ENCODE data around the gene RAB31.

Gene RAB31

DNA sequence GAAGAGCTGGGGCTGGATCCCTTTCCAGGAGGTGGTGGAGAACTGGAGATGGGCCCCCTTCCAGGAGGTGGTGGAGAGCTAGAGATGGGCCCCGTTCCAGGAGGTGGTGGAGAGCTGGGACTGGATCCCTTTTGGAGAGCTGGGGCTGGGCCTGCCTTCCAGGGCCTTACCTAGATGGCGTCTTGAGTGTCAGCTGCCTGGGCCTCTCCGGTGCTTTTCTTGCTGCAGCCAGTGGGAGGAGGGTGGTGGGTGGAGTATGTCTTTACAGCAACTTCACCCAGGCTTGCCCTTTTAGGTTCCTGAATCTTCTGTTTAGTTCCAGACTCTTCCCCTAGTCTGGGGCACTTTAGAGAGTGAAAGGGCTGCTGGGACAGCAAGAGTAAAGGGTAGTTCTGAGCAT, 158.5 kb downstream of the RAB31 start:
- DNase-seq (ENCODE audit: low spot score), result no peak

DNA sequence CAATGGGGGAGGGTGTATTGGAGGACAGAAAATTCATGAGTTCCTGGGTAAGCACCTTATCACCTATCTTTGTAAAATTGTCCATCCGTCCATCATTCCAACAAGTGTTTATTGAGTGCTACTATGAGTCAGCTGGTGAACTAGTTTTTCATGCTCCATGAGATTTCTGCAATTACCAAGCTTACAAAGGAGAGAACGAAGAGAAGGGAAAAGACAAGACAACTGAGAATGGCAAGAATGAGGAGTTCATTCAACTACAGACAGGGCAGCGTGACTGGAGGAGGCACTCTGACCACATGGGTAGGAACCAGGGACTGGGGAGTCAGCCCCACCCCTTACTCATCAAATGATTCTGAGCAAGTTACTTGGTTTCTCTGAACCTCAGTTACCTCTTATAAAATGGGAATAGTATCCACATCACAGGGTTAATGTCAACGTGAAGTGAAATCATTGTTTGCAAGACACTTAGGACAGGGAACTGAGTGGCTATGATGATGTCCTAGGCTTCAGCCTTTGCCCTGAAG, 159.0 kb downstream of the RAB31 start:
- no peak for DNase-seq (ENCODE audit: low spot score)

DNA sequence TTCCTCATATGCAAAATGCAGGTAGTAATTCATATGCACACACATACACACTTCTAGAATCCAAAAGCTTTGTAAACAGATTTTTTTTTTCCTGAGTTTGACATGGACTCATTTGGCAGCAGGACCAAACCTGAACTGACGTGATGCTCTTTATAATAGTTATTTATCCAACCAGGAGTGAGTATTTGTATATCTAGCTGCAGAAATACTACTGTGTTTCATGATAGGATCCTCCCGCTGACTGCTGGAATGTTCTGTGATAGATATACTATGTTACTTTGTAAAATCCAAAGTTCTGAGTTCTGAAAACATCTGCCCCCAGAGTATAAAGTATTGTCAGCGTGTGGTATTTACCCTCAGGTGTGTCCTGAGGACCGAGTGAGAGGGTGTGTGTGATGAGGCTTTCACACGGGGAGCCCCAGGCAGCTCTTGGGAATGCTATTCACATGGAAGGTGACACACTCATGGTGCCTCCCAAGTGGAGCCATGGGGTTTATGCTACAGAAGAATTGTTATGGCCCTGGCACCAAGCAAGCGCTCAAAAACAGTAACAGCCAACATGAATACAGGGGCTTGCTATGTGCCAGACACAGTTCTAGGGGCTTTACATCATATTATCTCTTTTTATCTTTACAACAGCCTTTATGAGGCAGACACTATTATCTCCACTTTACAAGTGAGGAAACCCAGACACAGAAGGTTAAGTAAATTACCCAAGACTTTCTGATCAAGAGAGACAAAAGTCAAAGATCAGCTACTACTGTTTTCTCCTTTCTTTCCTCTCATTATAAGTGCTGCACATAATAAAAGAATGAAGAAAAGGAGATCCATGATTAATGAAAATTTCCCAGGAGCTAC, 161.0 kb downstream of the RAB31 start:
- no peak for DNase-seq (ENCODE audit: low spot score)

DNA sequence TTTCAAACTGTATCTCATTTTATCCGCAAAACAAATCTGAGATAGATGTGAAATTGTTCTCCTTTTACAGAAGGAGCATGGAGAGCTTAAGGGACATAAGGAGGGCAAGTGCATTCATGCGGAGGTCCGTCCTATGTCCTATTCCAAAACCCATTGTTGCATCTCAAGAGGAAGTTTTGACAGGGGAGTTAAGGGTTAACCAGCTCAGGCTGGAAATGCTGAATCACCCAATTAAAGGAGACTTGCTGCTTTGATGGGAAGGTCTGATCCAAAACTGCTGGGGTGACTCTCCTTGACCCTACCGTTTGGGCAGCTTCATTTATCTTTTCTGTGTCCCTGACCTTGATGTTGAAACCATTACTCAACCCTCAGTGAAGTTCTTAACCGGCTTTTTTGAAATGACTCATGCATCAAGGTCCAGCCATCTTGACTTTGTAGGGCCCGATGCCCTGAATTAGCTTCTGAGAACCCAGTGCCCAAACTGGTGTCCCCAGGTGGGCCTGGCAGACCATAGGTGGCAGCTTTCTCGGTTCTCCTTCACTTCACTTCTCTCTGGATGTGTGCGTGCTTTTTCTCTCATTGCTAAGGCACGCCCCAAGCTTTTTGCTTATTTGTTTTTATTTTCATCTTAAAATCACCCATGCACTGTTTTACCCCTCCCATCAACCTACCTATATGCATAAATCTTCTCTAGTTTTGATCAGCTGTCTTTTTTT, 161.8 kb downstream of the RAB31 start:
- no peak for DNase-seq (ENCODE audit: low spot score)

DNA sequence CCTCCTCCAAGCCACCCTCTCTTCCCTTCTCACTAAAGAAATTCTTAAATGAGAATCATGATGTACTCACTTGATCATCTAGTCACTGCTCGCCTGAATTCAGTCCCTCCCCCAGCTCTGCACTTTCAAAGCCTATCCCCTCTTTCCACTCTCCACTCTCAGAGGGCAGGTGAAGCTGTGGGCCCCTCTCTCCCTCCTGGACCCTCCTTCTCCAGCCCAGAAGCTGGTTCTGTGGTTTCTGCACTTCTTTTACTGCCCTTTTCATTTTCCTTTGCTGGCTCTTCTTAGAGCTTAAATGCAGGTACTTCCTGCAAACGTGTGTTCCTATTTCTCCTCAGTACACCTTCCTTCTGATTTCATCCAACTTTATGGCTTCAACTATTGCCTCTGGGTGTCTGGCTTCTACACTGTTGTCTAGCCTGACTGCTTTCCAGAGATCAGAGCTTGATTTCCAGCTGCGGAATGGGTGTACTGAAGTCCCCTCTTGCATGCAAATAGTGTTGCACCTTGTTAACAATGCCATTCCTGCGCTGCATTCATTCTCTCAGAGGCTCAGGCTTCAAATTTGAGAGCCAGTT, 162.4 kb downstream of the RAB31 start:
- no peak for DNase-seq (ENCODE audit: low spot score)

DNA sequence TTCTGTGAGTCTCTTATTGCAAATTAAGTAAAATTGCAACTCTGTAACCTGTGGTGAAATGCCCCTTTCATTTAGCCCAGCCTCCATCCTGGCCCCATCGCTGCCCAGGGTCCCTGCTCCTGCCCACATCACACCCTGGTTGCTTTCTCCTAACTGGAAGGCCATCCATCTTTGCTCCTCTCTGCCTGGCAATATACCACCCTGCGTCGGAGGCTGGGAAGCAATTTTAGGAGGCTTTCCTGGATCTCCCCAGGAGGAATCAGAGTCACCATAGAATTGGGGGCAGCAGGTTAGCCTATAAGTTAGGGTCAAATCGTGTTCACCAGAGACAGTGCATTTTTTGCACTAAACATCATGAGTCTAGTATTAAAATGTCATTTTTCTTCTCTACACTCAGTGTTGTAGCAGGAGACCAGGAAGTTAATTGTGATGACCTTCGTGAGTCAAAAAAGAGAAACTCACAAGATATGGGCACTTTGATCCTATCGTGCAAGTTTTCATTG, 163.2 kb downstream of the RAB31 start:
- DNase-seq (ENCODE audit: low spot score), result no peak

DNA sequence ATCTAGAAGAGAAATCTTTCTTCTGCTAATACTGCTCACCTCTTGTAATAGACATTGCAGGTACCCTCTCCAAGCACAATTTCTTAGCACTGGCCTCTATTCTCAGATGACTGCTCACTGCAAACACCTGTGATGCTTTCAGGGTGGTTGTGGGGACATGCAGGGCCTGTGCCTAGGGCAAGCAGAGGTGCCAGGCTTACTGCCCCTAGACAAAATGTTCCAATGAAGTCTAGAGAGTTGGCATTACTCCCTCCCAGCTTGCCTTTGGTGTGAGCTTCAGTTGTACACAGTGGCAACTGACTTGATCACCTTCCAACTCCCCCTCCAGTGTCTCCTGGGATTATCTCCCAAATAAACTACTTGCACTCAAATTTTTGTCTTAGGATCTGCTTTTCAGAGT, 164.7 kb downstream of the RAB31 start:
- DNase-seq (ENCODE audit: low spot score), result no peak

DNA sequence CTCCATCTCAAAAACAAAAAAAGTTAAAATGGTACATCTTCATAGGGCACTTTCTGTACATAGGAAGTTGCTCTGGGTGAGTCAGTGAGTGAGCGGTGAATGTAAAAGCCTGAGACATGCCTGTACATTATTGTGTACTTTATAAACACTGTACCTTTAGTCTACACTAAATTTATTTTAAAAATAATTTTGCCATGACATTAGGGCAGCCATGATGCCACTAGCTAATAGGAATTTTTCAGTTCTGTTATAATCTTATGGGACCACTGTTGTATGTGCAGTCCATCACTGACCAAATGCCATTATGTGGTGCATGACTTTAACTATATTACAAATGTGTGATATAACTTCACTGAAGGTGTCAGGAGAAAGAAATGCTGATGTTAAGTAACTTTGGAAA, 166.6 kb downstream of the RAB31 start:
- DNase-seq (ENCODE audit: low spot score), result no peak

DNA sequence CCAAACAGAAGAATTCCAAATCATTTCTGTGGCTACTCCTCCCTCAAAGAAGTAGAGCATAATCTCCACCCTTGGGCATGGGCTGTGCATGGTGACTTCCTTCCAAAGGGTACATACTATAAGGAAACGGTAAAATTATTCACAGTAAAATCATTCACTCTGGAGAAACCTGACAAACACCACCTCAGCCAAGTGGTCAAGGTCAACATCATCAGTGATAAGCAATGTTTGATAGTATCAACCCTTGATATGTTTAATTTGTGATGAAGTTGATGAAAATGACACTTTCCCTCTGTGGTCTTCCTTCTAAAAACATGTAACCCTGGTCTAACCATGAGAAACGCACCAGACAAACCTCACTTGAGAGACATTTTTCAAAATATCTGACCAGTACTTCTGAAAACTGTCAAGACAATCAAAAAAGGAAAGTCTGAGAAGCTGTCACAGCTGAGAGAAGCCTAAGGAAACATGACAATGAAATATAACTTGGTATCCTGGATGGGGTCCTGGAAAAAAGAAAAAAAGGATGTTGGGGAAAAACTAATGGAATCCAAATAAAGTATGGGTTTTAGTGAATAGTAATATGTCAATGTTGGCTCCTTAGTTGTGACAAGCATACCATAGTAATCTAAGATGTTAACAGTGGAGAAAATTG, 168.2 kb downstream of the RAB31 start:
- DNase-seq (ENCODE audit: low spot score), result no peak

DNA sequence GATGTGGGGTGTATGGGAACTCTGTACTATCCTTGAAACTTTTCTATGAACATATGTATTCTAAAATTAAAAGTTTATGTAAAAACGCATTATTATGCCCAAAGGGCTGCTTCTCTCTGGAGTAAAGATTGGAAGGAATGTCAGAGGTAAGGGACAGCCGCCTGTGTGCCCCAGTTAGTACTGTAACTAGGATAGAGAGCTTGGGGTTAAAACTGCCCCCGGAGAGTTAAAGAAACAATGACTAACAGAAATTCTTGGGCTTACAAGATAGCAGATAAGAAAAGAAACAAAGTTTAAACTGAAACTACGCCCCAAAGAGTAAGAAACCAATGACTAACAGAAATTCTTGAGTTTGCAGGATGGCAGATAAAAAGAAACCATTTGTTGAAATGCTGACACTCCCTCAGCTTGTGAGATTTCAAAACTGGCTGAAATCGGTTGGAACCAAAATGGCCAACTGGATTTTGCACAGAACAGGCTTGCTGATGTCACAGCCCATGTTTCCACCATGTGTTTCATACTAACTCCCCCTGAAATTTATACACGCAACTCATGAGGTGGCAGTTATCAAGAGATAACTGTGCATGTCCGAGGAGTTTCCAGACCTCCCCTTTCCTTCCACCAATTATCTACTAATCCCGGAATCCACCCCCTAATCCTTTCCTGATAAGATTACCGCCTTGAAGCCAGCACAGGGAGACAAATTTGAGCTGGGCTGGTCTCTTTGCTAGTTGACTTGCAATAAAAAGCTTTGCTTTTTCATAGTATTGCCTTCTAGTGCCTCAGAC, 169.0 kb downstream of the RAB31 start:
- no peak for DNase-seq (ENCODE audit: low spot score)

DNA sequence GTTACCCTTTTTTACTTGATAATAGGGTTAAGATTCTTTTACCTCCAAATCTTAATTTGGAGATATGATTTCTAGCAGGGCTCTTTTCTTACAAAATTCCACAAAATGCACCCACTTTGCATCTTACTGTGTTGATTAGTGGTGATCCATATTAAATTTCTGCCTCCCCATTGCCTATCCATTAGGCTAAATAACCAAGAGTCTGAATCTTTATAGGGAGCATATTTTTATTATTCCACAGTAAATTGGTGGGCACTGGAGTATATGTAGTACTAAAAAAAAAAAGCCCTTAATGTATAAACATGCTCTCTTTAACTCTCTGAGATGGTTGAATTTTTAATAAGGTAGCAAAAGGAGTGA, 169.5 kb downstream of the RAB31 start:
- no peak for DNase-seq (ENCODE audit: low spot score)

DNA sequence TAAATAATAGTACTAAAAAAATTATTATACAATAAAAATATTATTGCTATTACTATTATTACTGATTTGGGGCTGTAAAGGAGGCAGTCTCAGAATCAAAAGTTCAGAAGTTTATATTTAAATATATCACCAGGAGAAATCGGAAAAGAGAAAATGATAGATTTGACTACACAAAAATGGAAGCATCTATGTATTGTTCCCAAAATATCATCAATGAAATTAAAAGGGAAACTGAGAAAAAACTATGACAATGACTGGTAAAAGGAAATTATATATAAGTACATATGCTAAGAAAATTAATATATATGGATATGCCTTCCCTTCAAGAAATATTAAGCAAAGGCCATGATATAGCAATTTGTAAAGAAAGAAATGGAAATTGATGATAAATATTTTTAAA, 170.0 kb downstream of the RAB31 start:
- DNase-seq (ENCODE audit: low spot score), result no peak

DNA sequence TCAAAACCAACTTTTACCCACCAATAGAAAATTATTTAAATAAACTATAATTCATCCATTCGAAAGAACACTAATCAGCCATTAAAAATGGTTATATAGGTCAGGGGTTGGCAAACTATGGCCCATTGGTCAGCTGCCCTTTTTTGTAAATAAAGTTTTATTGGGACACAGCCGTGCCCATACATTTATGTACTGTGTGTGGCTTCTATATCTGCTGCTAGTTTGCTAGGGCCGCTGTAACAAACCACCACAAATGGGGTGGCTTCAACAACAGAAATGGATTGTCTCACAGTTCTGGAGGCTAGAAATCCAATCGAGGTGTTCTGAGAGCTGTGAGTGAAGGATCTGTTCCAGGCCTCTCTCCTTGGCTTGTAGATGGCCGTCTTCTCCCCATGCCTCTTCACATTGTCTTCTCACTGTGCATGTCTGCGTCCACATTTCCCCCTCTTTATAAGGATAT, 170.7 kb downstream of the RAB31 start:
- DNase-seq (ENCODE audit: low spot score), result no peak

DNA sequence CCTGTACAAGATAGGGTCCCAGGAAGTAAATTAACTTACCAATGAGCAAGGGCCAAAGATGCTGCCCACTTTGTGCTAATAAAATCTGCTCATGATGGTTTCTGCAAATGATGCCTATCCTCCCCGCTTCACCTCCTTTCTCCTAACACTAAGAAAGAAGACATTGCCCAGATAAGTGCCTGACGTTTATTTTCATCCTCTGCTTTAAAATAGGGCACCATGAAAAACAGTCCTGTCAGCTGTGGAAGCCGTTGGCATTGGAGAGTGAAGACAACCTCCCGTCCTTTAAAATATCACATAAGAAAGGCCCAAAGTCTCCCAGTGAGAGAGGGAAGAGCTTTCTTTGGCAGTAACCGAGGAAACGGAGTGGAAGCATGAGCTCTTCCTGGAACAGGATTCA, 176.0 kb downstream of the RAB31 start:
- no peak for DNase-seq (ENCODE audit: low spot score)

DNA sequence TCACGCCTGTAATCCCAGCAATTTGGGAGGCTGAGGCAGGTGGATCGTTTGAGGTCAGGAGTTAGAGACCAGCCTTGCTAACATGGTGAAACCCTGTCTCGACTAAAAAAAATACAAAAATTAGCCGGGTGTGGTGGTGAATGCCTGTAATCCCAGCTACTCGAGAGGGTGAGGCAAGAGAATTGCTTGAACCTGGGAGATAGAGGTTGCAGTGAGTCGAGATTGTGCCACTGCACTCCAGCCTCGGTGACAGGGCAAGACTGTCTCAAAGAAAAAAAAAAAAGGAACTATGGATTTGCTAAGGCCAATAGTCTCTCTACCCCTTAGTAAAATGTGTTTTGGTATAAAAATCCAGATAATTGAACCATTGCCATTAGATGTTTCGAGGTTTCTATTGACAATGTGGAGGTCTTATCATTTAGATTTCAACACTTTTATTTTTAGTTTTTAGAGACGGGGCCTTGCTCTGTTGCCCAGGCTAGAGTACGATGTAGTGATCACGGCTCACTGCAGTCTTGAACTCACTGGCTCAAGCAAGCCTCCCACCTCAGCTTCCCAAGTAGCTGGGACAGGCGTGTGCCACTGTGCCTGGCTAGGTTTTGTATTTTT, 176.5 kb downstream of the RAB31 start:
- no peak for DNase-seq (ENCODE audit: low spot score)

DNA sequence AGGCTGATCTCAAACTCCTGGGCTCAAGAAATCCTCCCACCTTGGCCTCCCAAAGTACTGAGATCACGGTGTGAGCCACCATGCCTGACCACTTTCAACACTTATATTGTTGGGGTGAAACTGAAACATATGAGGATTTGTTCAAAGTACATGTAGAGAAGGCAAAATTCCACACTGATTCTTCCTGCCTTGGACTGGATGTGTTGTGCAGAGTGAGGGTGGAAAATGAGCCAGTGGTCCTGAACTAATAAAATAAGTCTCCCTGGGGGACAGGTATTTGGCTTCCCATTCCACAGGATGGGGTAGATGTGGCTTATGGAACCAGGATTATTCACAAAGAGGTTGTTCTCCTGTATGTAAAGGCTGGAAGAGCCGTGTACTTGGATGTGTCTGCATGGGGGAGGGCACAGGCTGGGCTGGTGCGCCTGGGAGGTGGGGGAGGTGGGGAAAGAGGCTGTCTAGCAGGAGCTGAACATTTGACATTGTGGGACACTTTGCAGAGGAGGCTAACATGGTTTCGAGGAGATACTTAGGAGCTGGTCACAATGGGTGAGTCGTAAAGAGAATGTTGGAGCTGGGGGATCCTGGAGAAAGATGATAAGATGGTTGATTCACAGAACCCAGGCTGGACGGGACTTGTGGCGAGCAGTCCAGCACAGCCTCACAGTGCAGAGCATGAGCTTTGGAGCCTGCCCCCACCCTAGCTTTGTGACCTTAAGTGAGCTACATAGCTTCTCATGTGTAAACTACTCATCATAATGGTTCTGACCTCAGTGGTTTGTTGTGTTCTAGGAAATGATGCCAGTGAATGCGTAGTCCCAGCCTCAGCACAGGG, 177.3 kb downstream of the RAB31 start, which contains the start of gene TXNDC2:
TSS of gene TXNDC2 (plus strand) at position 804 of the 835 bp plus-strand sequence. CDS start 708 bp downstream, outside the sequence.
- DNase-seq (ENCODE audit: low spot score), result no peak

DNA sequence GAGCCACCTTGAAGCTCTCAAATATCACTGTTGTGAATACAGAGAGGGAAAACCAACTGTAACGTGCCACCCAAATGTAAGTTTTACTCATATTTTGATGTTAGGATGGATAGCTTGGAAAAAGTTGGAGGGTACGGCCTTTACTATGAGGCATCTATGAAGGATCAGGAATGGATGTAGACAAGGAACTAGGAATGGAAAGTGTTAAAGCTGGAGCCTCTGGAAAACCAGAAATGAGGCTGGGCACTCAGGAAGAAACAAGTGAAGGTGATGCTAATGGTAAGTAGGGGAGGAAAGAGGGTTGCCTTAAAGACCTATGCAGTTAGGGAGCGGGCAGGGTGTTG, 177.9 kb downstream of the RAB31 start:
- DNase-seq (ENCODE audit: low spot score), result no peak

DNA sequence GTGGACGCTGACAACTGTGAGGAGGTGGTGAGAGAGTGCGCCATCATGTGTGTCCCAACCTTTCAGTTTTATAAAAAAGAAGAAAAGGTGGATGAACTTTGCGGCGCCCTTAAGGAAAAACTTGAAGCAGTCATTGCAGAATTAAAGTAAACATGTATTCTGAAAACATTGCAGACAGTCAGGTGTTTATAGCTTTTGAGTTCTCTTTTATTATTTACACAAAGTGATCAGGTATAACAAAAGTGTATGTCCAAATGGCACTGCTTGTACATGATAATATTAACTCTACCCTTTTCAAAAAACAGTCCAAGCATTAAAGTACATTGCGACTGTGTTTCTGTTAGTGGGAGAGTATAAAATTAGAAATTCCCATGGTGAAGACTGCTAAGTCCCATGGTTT, 179.9 kb downstream of the RAB31 start:
- DNase-seq (ENCODE audit: low spot score), result no peak

DNA sequence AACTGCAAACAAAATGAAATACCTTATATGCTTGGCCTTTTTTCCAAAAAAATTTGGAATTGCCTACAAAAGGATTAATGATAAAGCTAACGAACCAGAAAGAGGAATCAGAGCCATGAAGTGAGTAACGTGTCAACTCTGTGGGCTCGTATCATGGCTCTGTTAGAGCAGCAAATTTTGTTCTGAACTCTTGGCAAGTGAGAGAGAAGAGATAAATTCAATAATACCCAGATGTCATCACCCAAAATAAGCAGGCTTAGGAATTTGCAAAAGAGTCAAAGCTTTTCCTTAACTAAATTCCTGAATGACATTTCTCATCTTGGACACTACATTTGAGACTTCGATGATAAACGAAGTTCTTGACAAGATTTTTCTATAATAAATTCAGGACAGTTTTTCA, 182.1 kb downstream of the RAB31 start:
- no peak for DNase-seq (ENCODE audit: low spot score)

DNA sequence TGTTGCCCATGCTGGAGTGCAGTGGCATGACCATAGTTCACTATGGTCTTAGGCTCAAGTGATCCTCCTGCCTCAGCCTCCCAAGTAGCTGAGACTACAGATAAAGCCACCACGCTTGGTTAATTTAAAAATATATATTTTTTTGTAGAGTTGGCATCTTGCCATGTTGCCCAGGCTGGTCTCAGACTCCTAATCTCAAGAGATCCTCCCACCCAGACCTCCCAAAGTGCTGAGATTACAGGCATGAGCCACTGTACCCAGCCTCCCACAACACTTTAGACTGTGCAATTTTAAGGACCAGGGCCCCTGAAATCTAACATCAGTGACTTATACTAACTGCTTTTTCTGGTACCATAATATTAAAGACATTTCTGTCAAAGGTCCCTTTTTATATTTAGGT, 182.9 kb downstream of the RAB31 start:
- no peak for DNase-seq (ENCODE audit: low spot score)
